ENCODE measurements around the gene MEGF11. TPM values are rescaled to one million over a fixed set of nuclear protein-coding genes. Genes with fewer than 3 reads are reported as not detected.

MEGF11 gene
- polyA plus RNA-seq, 1 of the 3 experiments (the other 2 are of a cell fraction), result not detected

DNA sequence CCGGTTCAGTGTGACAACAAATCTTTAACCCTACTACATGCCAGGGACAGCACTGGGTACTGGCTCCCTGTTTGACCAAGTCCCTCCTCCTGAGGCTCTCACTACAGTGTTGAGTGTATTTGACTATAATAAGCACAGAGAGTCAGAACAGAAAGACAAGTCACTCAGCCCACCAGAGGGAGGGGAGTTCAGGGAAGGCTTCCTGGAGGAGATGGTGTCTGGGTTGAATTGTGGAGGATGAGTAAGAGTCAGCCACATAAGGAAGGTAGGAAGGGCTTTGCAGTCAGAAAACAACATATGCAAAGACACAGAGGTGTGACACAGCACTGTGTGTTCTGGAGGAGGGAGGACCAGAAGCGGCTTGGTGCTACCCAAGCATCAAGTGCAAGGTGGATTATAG, 17.7 kb downstream of the MEGF11 start:
- Histone ChIP-seq H3K9me3 (no peaks in the 10 kb centered on the region), H3K27ac (ENCODE audit: low read depth in 2 of 2, low read length in 1 of 2) (no peak overlapping the region), H3K9ac (no peak overlapping the region), H3K4me1 (ENCODE audit: control insufficient read depth in 1 of 2, insufficient read depth in 2 of 2, low read depth in 1 of 2, low read length in 1 of 2) (peaks cover 0 to 14% of the 10 kb centered on the region in 2 experiments; a peak in 1 of 4 replicates), H3F3A (replicated peaks; ENCODE audit: insufficient read depth) (no peaks in the 10 kb centered on the region), H3K9me2 (no peaks in the 10 kb centered on the region), H3K36me3 (replicated peaks in 1 of 2; ENCODE audit: control insufficient read depth in 1 of 2, insufficient read depth in 2 of 2, low read length in 1 of 2) (no peaks in the 10 kb centered on the region), H3K4me3 (ENCODE audit: low read depth in 2 of 2, low read length in 1 of 2) (no peak overlapping the region), H3K27me3 (ENCODE audit: insufficient read depth) (no peaks in the 10 kb centered on the region; the same call in 1 of the 2 replicates), H3K79me2 (ENCODE audit: insufficient read depth) (no peaks in the 10 kb centered on the region), H4K20me1 (ENCODE audit: insufficient read depth) (no peaks in the 10 kb centered on the region), H3K4me2 (no peak overlapping the region), H2AFZ (ENCODE audit: low read depth) (no peak overlapping the region)
- 56% methylated on average over 2 of the region's 2 CpGs for WGBS (ENCODE audit: low lambda C conversion rate)
- no peak for DNase-seq
- ChIA-PET POLR2A (no interaction called here), CTCF (no interaction called here)
- TF ChIP-seq, protein P1, sequence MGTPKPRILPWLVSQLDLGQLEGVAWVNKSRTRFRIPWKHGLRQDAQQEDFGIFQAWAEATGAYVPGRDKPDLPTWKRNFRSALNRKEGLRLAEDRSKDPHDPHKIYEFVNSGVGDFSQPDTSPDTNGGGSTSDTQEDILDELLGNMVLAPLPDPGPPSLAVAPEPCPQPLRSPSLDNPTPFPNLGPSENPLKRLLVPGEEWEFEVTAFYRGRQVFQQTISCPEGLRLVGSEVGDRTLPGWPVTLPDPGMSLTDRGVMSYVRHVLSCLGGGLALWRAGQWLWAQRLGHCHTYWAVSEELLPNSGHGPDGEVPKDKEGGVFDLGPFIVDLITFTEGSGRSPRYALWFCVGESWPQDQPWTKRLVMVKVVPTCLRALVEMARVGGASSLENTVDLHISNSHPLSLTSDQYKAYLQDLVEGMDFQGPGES (IDR thresholded peaks at IDR 0.05; ENCODE audit: low read depth, low read length), result no peak
- no peak for TF ChIP-seq RAD21 (IDR thresholded peaks at IDR 0.05; ENCODE audit: low read length)
- TF ChIP-seq FOXJ3 (CRISPR knock-in tag; IDR thresholded peaks at IDR 0.05), result no peak
- no peak for TF ChIP-seq NFIC (IDR thresholded peaks at IDR 0.05; ENCODE audit: borderline replicate concordance)
- TF ChIP-seq EZH2phosphoT487 (IDR thresholded peaks at IDR 0.05; ENCODE audit: borderline replicate concordance, low read depth), result no peak

DNA sequence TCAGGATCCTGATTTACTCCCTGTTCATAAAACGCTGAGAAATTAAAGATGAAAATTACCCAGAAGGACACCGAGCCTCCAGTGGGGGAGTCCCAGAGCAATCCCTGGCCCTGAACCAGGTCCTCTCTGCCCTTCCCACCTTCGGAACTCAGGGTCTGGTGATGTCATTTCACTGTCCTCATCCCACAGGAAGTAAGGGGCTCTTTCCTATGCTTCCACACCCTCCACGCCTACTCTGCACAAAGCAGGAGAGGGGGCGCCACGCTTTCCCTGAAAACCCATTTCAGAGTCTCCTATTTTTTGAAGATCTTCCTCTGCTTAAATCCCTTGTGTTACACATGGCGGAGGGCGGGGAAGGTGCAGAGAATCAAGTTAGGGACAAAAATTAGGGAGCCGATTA, 18.8 kb downstream of the MEGF11 start:
- Histone ChIP-seq H3K27me3 (ENCODE audit: insufficient read depth) (no peaks in the 10 kb centered on the region), H3K27ac (ENCODE audit: low read depth in 2 of 2, low read length in 1 of 2) (no peak overlapping the region), H2AFZ (ENCODE audit: low read depth) (no peak overlapping the region), H3K79me2 (ENCODE audit: insufficient read depth) (no peaks in the 10 kb centered on the region), H3K9me3 (no peaks in the 10 kb centered on the region), H3K4me2 (no peak overlapping the region), H3K36me3 (replicated peaks in 1 of 2; ENCODE audit: control insufficient read depth in 1 of 2, insufficient read depth in 2 of 2, low read length in 1 of 2) (no peaks in the 10 kb centered on the region), H3F3A (replicated peaks; ENCODE audit: insufficient read depth) (no peaks in the 10 kb centered on the region), H3K9me2 (no peaks in the 10 kb centered on the region), H3K4me1 (ENCODE audit: control insufficient read depth in 1 of 2, insufficient read depth in 2 of 2, low read depth in 1 of 2, low read length in 1 of 2) (peaks cover 0 to 20% of the 10 kb centered on the region in 2 experiments; a peak in 1 of 4 replicates), H4K20me1 (ENCODE audit: insufficient read depth) (no peaks in the 10 kb centered on the region), H3K4me3 (ENCODE audit: low read depth in 2 of 2, low read length in 1 of 2) (no peak overlapping the region), H3K9ac (no peak overlapping the region)
- 72% methylated on average over 9 of the region's 9 CpGs for WGBS (ENCODE audit: low lambda C conversion rate)
- ChIA-PET POLR2A (no interaction called here), CTCF (no interaction called here)
- no peak for DNase-seq
- TF ChIP-seq TCF12 (IDR thresholded peaks at IDR 0.05) (no peak), RFX5 (IDR thresholded peaks at IDR 0.05; ENCODE audit: low read length) (no peak), JUND (IDR thresholded peaks at IDR 0.05) (no peak), MXI1 (IDR thresholded peaks at IDR 0.05; ENCODE audit: low read depth, low read length) (no peak), FOSL2 (IDR thresholded peaks at IDR 0.05; ENCODE audit: borderline replicate concordance, low read depth) (no peak), POLR2AphosphoS5 (IDR thresholded peaks at IDR 0.05; ENCODE audit: low read depth, low read length) (no peak), ELF1 (IDR thresholded peaks at IDR 0.05) (no peak), CHD2 (IDR thresholded peaks at IDR 0.05; ENCODE audit: low read length, partially characterized antibody) (no peak), SIN3A (IDR thresholded peaks at IDR 0.05; ENCODE audit: borderline replicate concordance, low read depth, low read length) (no peak), MEF2A (IDR thresholded peaks at IDR 0.05; ENCODE audit: borderline replicate concordance, low read depth) (no peak), RCOR1 (IDR thresholded peaks at IDR 0.05; ENCODE audit: low read length) (no peak)
- TF ChIP-seq, protein P2, sequence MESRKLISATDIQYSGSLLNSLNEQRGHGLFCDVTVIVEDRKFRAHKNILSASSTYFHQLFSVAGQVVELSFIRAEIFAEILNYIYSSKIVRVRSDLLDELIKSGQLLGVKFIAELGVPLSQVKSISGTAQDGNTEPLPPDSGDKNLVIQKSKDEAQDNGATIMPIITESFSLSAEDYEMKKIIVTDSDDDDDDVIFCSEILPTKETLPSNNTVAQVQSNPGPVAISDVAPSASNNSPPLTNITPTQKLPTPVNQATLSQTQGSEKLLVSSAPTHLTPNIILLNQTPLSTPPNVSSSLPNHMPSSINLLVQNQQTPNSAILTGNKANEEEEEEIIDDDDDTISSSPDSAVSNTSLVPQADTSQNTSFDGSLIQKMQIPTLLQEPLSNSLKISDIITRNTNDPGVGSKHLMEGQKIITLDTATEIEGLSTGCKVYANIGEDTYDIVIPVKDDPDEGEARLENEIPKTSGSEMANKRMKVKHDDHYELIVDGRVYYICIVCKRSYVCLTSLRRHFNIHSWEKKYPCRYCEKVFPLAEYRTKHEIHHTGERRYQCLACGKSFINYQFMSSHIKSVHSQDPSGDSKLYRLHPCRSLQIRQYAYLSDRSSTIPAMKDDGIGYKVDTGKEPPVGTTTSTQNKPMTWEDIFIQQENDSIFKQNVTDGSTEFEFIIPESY (IDR thresholded peaks at IDR 0.05; ENCODE audit: borderline replicate concordance, low read depth), result no peak
- TF ChIP-seq, protein P3, sequence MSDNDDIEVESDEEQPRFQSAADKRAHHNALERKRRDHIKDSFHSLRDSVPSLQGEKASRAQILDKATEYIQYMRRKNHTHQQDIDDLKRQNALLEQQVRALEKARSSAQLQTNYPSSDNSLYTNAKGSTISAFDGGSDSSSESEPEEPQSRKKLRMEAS (IDR thresholded peaks at IDR 0.05; ENCODE audit: low read depth), result no peak
- TF ChIP-seq, protein P4, sequence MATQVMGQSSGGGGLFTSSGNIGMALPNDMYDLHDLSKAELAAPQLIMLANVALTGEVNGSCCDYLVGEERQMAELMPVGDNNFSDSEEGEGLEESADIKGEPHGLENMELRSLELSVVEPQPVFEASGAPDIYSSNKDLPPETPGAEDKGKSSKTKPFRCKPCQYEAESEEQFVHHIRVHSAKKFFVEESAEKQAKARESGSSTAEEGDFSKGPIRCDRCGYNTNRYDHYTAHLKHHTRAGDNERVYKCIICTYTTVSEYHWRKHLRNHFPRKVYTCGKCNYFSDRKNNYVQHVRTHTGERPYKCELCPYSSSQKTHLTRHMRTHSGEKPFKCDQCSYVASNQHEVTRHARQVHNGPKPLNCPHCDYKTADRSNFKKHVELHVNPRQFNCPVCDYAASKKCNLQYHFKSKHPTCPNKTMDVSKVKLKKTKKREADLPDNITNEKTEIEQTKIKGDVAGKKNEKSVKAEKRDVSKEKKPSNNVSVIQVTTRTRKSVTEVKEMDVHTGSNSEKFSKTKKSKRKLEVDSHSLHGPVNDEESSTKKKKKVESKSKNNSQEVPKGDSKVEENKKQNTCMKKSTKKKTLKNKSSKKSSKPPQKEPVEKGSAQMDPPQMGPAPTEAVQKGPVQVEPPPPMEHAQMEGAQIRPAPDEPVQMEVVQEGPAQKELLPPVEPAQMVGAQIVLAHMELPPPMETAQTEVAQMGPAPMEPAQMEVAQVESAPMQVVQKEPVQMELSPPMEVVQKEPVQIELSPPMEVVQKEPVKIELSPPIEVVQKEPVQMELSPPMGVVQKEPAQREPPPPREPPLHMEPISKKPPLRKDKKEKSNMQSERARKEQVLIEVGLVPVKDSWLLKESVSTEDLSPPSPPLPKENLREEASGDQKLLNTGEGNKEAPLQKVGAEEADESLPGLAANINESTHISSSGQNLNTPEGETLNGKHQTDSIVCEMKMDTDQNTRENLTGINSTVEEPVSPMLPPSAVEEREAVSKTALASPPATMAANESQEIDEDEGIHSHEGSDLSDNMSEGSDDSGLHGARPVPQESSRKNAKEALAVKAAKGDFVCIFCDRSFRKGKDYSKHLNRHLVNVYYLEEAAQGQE (IDR thresholded peaks at IDR 0.05; ENCODE audit: low read depth, low read length), result no peak
- TF ChIP-seq, protein P5, sequence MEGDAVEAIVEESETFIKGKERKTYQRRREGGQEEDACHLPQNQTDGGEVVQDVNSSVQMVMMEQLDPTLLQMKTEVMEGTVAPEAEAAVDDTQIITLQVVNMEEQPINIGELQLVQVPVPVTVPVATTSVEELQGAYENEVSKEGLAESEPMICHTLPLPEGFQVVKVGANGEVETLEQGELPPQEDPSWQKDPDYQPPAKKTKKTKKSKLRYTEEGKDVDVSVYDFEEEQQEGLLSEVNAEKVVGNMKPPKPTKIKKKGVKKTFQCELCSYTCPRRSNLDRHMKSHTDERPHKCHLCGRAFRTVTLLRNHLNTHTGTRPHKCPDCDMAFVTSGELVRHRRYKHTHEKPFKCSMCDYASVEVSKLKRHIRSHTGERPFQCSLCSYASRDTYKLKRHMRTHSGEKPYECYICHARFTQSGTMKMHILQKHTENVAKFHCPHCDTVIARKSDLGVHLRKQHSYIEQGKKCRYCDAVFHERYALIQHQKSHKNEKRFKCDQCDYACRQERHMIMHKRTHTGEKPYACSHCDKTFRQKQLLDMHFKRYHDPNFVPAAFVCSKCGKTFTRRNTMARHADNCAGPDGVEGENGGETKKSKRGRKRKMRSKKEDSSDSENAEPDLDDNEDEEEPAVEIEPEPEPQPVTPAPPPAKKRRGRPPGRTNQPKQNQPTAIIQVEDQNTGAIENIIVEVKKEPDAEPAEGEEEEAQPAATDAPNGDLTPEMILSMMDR (IDR thresholded peaks at IDR 0.05), result no peak
